Tibial nerve (tissue), 4 donors: Measurements from ENCODE around the gene TAF5L.

Source experiments
- CTCF ChIP-seq, 5 experiments: fragments of 200-600 bp in 3 of 5; fragments of 450-650 bp in 2 of 5; sonication (generic) in 3 of 5; IDR thresholded peaks; one replicate each; pipeline ENCODE4 v1.5.1; 2016 to 2019; ENCODE audit warnings: antibody characterized with exemption in 5 of 5, mild to moderate bottlenecking in 3 of 5, moderate library complexity in 2 of 5
- EP300 ChIP-seq, 2 donors: sonication (generic); formaldehyde crosslinking; IDR thresholded peaks; one replicate each; pipeline ENCODE4 v1.6.1; 2017; ENCODE audit warnings: antibody characterized with exemption in 2 of 2, mild to moderate bottlenecking in 1 of 2

- TF ChIP-seq EP300 (IDR thresholded peaks at IDR 0.05) (no peak), CTCF (IDR thresholded peaks at IDR 0.05) (no peak)
Observed at GRCh38 chr1:229570305-229570704, 55.6 kb downstream of the TAF5L start.
